ENCODE data around the gene OLFML1. TPM values are rescaled to one million over a fixed set of nuclear protein-coding genes. Genes with fewer than 3 reads are reported as not detected.

Gene OLFML1
- total RNA-seq, 1 experiment from 2014 or later, result 2.8 TPM

DNA sequence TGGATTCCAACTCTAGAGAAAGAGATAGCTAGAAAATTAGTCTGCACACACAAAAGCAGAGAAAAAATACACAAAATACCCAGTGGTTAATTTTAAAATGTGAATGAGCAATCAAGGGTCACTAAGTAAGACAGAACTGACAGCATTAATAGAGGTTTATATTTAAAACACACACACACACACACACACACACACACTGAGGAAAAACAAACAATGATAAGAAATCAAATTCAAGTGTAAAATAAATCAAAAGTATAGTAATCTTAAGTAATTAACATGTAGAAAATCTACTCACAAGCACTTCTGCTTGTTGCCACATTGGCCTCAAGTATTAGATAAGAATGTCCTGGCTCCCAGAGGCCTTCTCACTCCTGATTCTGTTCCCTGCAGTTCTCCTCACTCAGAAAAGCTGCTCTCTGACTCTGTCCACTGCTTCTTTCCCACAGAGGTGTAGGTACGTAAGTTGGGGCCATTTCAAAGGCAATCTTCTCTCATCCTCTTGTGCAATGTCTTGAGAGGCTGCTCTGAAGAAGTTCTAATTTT is 33.3 kb upstream of the OLFML1 start:
- Histone ChIP-seq H3K27me3 (ENCODE audit: control insufficient read depth, insufficient read depth, low read length) (no peaks in the 10 kb centered on the region), H3K4me3 (ENCODE audit: insufficient read depth, low read depth, low read length) (no peak overlapping the region), H3K36me3 (replicated peaks; ENCODE audit: control insufficient read depth, insufficient read depth, low read length) (no peaks in the 10 kb centered on the region)
- no peak for DNase-seq

GRCh38 chr11:7454854-7455253 is 30.5 kb upstream of the OLFML1 start:
- no peaks in the 10 kb centered on the region for H3K27me3 ChIP-seq (ENCODE audit: control insufficient read depth, insufficient read depth, low read length)
- DNase-seq, result no peak
- H3K4me3 ChIP-seq (ENCODE audit: insufficient read depth, low read depth, low read length), result no peak overlapping the region
- no peaks in the 10 kb centered on the region for H3K36me3 ChIP-seq (replicated peaks; ENCODE audit: control insufficient read depth, insufficient read depth, low read length)

DNA sequence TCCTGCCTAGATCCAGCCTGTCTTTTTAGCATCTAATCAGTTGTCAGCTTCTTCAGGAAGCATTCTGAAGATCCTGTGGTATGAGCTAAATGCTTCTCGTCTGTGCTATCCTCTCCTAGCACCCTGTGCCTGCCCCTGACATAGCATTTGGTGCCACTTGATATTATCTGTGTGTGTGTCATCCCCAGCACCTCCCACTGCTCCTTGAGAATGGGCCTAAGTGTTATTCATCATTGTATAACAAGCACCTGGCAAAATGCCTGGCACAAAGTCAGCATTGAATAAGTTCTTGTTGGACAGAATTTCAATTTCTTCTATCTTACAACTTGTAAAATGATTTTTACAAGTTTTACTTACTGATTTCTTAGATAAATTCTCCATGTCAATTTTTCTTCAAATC is 28.1 kb upstream of the OLFML1 start:
- no peak overlapping the region for H3K4me3 ChIP-seq (ENCODE audit: insufficient read depth, low read depth, low read length)
- no peak for DNase-seq
- H3K27me3 ChIP-seq (ENCODE audit: control insufficient read depth, insufficient read depth, low read length), result no peaks in the 10 kb centered on the region
- H3K36me3 ChIP-seq (replicated peaks; ENCODE audit: control insufficient read depth, insufficient read depth, low read length), result no peaks in the 10 kb centered on the region

DNA sequence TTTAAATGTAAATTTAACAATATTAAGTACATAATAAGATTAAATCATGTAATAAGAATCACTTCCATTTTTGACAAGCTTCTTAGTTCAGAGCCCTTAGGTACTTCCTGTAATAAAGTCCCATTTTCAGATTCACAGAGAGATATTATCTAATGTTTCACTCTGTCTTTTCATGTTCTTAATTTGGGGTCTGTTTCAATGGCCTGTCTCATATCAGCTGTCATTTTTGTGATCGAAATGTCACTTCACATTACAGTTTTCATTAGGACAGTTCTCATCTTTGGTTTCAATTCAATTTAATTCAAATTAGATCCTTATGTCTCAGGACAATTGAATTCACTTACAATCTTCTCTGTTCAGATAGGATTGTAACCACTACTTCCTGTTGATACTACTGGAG is 22.6 kb upstream of the OLFML1 start:
- DNase-seq, result no peak
- H3K27me3 ChIP-seq (ENCODE audit: control insufficient read depth, insufficient read depth, low read length), result no peaks in the 10 kb centered on the region
- no peak overlapping the region for H3K4me3 ChIP-seq (ENCODE audit: insufficient read depth, low read depth, low read length)
- no peaks in the 10 kb centered on the region for H3K36me3 ChIP-seq (replicated peaks; ENCODE audit: control insufficient read depth, insufficient read depth, low read length)

- Histone ChIP-seq H3K4me3 (ENCODE audit: insufficient read depth, low read depth, low read length) (no peak overlapping the region), H3K27me3 (ENCODE audit: control insufficient read depth, insufficient read depth, low read length) (no peaks in the 10 kb centered on the region), H3K36me3 (replicated peaks; ENCODE audit: control insufficient read depth, insufficient read depth, low read length) (no peaks in the 10 kb centered on the region)
- DNase-seq, result no peak
Observed at GRCh38 chr11:7467652-7468051, 17.7 kb upstream of the OLFML1 start.

- Histone ChIP-seq H3K36me3 (replicated peaks; ENCODE audit: control insufficient read depth, insufficient read depth, low read length) (no peaks in the 10 kb centered on the region), H3K27me3 (ENCODE audit: control insufficient read depth, insufficient read depth, low read length) (no peaks in the 10 kb centered on the region), H3K4me3 (ENCODE audit: insufficient read depth, low read depth, low read length) (no peak overlapping the region)
- DNase-seq, result no peak
Observed at GRCh38 chr11:7469351-7469865, 15.9 kb upstream of the OLFML1 start.

GRCh38 chr11:7471071-7471470 is 14.2 kb upstream of the OLFML1 start:
- Histone ChIP-seq H3K27me3 (ENCODE audit: control insufficient read depth, insufficient read depth, low read length) (no peaks in the 10 kb centered on the region), H3K36me3 (replicated peaks; ENCODE audit: control insufficient read depth, insufficient read depth, low read length) (no peaks in the 10 kb centered on the region), H3K4me3 (ENCODE audit: insufficient read depth, low read depth, low read length) (no peak overlapping the region)
- no peak for DNase-seq

- Histone ChIP-seq H3K36me3 (replicated peaks; ENCODE audit: control insufficient read depth, insufficient read depth, low read length) (no peaks in the 10 kb centered on the region), H3K4me3 (ENCODE audit: insufficient read depth, low read depth, low read length) (no peak overlapping the region), H3K27me3 (ENCODE audit: control insufficient read depth, insufficient read depth, low read length) (no peaks in the 10 kb centered on the region)
- no peak for DNase-seq
Observed at GRCh38 chr11:7473717-7474116, 11.6 kb upstream of the OLFML1 start.

DNA sequence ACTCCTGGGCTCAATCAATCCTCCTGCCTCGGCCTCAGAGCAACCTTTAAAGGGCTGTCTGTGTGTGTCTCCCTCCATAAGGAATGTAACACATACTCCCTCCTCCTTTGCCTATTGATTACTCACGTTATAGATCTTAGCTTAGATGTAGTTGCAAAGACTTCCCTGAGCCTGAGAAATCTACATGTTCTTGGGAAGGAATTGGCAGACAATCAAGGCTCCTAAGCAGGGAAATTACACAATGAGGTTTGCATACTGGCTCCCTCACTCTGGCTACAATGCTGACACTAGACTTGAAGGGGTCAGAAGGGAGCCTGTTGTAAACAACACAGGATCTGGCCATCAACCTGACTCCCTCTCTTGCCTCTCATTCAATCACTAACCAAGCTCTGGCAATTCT is 5.2 kb upstream of the OLFML1 start:
- no peaks in the 10 kb centered on the region for H3K27me3 ChIP-seq (ENCODE audit: control insufficient read depth, insufficient read depth, low read length)
- no peaks in the 10 kb centered on the region for H3K36me3 ChIP-seq (replicated peaks; ENCODE audit: control insufficient read depth, insufficient read depth, low read length)
- no peak overlapping the region for H3K4me3 ChIP-seq (ENCODE audit: insufficient read depth, low read depth, low read length)
- DNase-seq, result no peak

DNA sequence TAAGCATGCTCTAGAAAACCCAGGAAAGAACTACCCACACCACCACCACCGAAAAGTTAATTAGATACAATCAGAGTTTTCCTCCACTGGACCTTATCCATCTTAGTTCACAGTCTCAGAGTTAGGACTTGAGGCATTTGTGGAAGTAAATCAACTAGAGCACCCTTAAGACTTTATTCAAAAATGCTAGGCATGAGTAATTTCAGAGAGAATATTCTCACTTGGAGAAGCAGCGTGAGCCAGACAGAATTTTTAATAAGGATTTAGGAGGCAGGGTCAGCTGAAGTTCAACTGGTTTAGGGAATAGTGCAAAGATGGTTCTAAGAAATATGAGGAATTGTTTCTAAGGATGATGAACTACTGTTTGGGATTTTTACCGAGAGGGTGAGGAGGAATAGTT is 1.2 kb upstream of the OLFML1 start:
- no peak overlapping the region for H3K4me3 ChIP-seq (ENCODE audit: insufficient read depth, low read depth, low read length)
- H3K27me3 ChIP-seq (ENCODE audit: control insufficient read depth, insufficient read depth, low read length), result no peaks in the 10 kb centered on the region
- no peaks in the 10 kb centered on the region for H3K36me3 ChIP-seq (replicated peaks; ENCODE audit: control insufficient read depth, insufficient read depth, low read length)
- no peak for DNase-seq

DNA sequence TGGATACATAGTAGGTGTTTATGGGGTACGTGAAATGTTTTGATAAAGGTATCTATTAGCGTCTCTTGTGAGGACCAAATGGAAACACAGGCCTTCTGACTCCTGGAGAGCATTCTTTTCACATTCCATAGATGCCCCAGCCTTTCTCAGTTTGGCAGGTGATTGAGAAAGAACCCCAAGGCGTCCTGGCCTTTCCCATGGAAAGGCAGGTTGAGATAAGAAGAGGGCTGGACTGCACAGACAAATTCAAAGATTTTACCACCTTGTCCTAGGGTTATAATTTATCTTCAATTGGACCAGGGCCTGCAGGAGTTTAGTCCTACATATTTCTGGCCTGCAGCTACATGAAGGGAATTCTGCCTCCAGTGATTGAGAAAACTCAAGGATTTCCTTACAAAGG is 661 bp upstream of the OLFML1 start:
- Histone ChIP-seq H3K36me3 (replicated peaks; ENCODE audit: control insufficient read depth, insufficient read depth, low read length) (no peaks in the 10 kb centered on the region), H3K4me3 (ENCODE audit: insufficient read depth, low read depth, low read length) (no peak overlapping the region), H3K27me3 (ENCODE audit: control insufficient read depth, insufficient read depth, low read length) (no peaks in the 10 kb centered on the region)
- DNase-seq, result peak; percentile 18

DNA sequence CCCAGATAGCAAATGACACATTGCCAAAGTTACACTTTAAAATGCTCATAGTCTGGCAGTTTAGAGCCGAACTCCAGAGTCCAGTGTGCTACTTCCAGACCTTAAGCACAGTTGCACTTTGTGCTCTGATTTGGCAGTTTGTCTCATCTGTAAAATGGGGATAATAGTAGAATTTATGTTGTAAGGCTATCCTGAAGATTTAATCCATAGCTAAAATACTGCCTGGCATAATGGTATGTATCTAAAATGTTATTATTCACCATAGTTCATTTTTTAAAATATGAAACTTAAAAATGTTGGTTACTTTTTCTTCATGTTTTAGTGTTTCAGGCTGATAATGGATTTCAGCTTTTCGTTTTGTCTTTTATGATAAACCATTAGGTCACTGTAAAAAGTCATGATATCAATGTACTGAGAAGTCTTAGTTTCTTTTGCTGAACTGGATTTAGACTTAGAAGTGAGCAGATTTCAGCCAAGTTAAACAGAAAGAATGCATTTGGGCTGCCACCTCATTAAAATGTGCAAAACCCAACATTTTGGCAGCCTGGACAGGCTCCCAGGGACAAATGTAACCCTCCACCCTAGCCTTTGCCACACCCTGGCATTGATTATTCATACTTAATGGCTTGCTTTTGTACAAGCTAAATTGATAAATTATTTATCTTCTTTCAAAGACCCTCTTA is 933 bp downstream of the OLFML1 start:
- Histone ChIP-seq H3K36me3 (replicated peaks; ENCODE audit: control insufficient read depth, insufficient read depth, low read length) (no peaks in the 10 kb centered on the region), H3K4me3 (ENCODE audit: insufficient read depth, low read depth, low read length) (no peak overlapping the region), H3K27me3 (ENCODE audit: control insufficient read depth, insufficient read depth, low read length) (no peaks in the 10 kb centered on the region)
- DNase-seq, result no peak

GRCh38 chr11:7486781-7487140 is 1.5 kb downstream of the OLFML1 start:
- H3K27me3 ChIP-seq (ENCODE audit: control insufficient read depth, insufficient read depth, low read length), result no peaks in the 10 kb centered on the region
- H3K4me3 ChIP-seq (ENCODE audit: insufficient read depth, low read depth, low read length), result no peak overlapping the region
- H3K36me3 ChIP-seq (replicated peaks; ENCODE audit: control insufficient read depth, insufficient read depth, low read length), result no peaks in the 10 kb centered on the region
- no peak for DNase-seq

- no peaks in the 10 kb centered on the region for H3K36me3 ChIP-seq (replicated peaks; ENCODE audit: control insufficient read depth, insufficient read depth, low read length)
- no peak overlapping the region for H3K4me3 ChIP-seq (ENCODE audit: insufficient read depth, low read depth, low read length)
- no peak for DNase-seq
- H3K27me3 ChIP-seq (ENCODE audit: control insufficient read depth, insufficient read depth, low read length), result no peaks in the 10 kb centered on the region
Observed at GRCh38 chr11:7487360-7487759, 2.1 kb downstream of the OLFML1 start.

GRCh38 chr11:7488681-7489080 is 3.4 kb downstream of the OLFML1 start:
- H3K36me3 ChIP-seq (replicated peaks; ENCODE audit: control insufficient read depth, insufficient read depth, low read length), result no peaks in the 10 kb centered on the region
- no peak overlapping the region for H3K4me3 ChIP-seq (ENCODE audit: insufficient read depth, low read depth, low read length)
- H3K27me3 ChIP-seq (ENCODE audit: control insufficient read depth, insufficient read depth, low read length), result no peaks in the 10 kb centered on the region
- no peak for DNase-seq

DNA sequence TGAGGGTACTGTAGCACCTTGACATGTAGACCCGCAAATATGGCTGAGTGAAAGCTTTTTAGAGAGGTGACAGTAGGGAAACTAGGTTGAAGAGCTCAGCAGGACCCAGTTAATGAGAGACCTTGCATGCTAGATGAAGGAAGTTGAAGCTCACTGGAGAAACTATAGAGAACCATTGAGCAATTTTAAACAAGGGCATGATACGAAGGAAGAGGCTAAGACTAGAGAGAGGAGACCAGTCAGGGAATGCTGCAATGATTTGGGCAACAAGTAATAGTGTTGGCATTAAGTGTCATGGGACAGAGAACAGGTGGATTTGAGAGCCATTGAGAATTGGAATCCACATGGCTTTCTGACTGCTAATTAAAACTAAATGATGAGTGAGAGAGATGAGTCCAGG is 4.1 kb downstream of the OLFML1 start:
- H3K4me3 ChIP-seq (ENCODE audit: insufficient read depth, low read depth, low read length), result no peak overlapping the region
- DNase-seq, result no peak
- no peaks in the 10 kb centered on the region for H3K27me3 ChIP-seq (ENCODE audit: control insufficient read depth, insufficient read depth, low read length)
- H3K36me3 ChIP-seq (replicated peaks; ENCODE audit: control insufficient read depth, insufficient read depth, low read length), result no peaks in the 10 kb centered on the region
